HG03196 (cell line): ENCODE measurements around the gene GNA15.
"Not testable (repeated sequence)": the region's sequence is repeated elsewhere in the genome, so short reads cannot be mapped to it uniquely, and the experiment has no call there.

Experiments used
- ATAC-seq: cut with Tn5 transposase; IDR thresholded peaks from one replicate; pipeline ENCODE4 v1.9.1; 2021; ENCODE audit not compliant: unreplicated experiment

The GNA15 gene

GRCh38 chr19:3188627-3189596 is 53.1 kb downstream of the GNA15 start:
- no peak for ATAC-seq

GRCh38 chr19:3189702-3190469 is 54.1 kb downstream of the GNA15 start:
- ATAC-seq: no peak

- ATAC-seq: no peak
Measured at GRCh38 chr19:3190470-3190770, 54.6 kb downstream of the GNA15 start.

GRCh38 chr19:3190921-3191805 is 55.3 kb downstream of the GNA15 start:
- ATAC-seq: no peak

- not testable (repeated sequence) for ATAC-seq
Measured at GRCh38 chr19:3191806-3192104, 55.9 kb downstream of the GNA15 start.

- ATAC-seq: no peak
Measured at GRCh38 chr19:3192228-3192635, 56.4 kb downstream of the GNA15 start.

- no peak for ATAC-seq
Measured at GRCh38 chr19:3192684-3193083, 56.9 kb downstream of the GNA15 start.

GRCh38 chr19:3193256-3194105 is 57.6 kb downstream of the GNA15 start:
- no peak for ATAC-seq

GRCh38 chr19:3194106-3195087 is 58.6 kb downstream of the GNA15 start:
- ATAC-seq: no peak

- ATAC-seq: no peak
Measured at GRCh38 chr19:3196064-3196932, 60.5 kb downstream of the GNA15 start.

GRCh38 chr19:3196933-3197205 is 61.0 kb downstream of the GNA15 start:
- ATAC-seq: no peak

GRCh38 chr19:3198901-3199700 is 63.3 kb downstream of the GNA15 start:
- no peak for ATAC-seq

- no peak for ATAC-seq
Measured at GRCh38 chr19:3201072-3201700, 65.4 kb downstream of the GNA15 start.

GRCh38 chr19:3201911-3202310 is 66.1 kb downstream of the GNA15 start:
- no peak for ATAC-seq

- ATAC-seq: no peak
Measured at GRCh38 chr19:3202346-3202745, 66.5 kb downstream of the GNA15 start.

- ATAC-seq: not testable (repeated sequence)
Measured at GRCh38 chr19:3202895-3203294, 67.1 kb downstream of the GNA15 start.
